Liver (tissue), 2 donors: Measurements from ENCODE around the gene TFDP2.

Experiments used
- YY1 ChIP-seq: IDR thresholded peaks from 2 replicates; pipeline ENCODE4 v1.6.1; 2016; ENCODE audit warnings: antibody characterized with exemption, mild to moderate bottlenecking
- TF ChIP-seq, protein P1 (sequence below): fragments of 150-350 bp; IDR thresholded peaks from 2 replicates; pipeline ENCODE4 v1.5.1; 2017; ENCODE audit warnings: improper control_type of control experiment, low read depth, low read length; ENCODE audit not compliant: missing input control
- donor health status: healthy.

DNA sequence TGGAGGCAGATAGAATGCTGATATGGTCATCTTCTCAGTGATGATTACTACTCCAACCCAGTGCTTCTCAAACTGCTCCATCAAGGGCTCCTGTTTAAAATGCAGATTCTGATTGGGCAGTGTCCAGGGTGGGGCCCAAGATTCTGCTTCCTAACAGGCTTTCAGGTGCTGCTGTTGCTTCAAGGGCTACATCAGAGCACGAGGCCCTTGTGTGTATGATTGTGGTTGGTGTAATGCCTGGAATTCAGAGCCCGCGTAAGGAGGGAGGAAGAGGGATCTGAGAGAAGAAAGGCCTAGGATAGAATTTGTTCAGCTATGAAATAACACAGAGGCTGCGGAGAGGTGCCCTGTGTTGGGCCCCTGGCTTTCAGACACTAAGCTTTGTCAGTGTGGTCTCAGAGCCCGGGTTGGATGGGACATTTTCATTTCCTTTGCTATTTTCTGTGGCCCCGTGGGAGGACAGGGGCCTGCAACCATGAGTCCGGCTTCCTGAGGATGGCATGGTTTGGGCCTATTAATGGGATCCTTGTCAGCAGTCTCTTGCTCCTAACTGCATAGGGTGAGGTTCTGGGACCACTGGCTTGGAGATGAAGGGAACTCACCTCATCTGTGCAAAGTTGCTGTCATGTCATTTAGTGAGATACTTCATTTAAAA, 219.9 kb downstream of the TFDP2 start:
- TF ChIP-seq, protein P1, sequence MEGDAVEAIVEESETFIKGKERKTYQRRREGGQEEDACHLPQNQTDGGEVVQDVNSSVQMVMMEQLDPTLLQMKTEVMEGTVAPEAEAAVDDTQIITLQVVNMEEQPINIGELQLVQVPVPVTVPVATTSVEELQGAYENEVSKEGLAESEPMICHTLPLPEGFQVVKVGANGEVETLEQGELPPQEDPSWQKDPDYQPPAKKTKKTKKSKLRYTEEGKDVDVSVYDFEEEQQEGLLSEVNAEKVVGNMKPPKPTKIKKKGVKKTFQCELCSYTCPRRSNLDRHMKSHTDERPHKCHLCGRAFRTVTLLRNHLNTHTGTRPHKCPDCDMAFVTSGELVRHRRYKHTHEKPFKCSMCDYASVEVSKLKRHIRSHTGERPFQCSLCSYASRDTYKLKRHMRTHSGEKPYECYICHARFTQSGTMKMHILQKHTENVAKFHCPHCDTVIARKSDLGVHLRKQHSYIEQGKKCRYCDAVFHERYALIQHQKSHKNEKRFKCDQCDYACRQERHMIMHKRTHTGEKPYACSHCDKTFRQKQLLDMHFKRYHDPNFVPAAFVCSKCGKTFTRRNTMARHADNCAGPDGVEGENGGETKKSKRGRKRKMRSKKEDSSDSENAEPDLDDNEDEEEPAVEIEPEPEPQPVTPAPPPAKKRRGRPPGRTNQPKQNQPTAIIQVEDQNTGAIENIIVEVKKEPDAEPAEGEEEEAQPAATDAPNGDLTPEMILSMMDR: no peak
- TF ChIP-seq YY1: no peak
